HG03025 (cell line): Measurements from ENCODE around the gene MEGF6.
"Not testable (repeated sequence)": the region's sequence is repeated elsewhere in the genome, so short reads cannot be mapped to it uniquely, and the experiment has no call there.

ENCODE experiments used
- ATAC-seq: cut with Tn5 transposase; IDR thresholded peaks from one replicate; pipeline ENCODE4 v1.9.1; 2021; ENCODE audit warnings: mild to moderate bottlenecking, moderate library complexity; ENCODE audit not compliant: unreplicated experiment, low FRiP score

The MEGF6 gene

GRCh38 chr1:3597599-3597964 lies 13.7 kb downstream of the MEGF6 start:
- ATAC-seq, result no peak

- ATAC-seq, result no peak
Observed at GRCh38 chr1:3596663-3597598, 14.4 kb downstream of the MEGF6 start.

GRCh38 chr1:3595949-3596348 lies 15.4 kb downstream of the MEGF6 start:
- no peak for ATAC-seq

- no peak for ATAC-seq
Observed at GRCh38 chr1:3594706-3595377, 16.5 kb downstream of the MEGF6 start.

GRCh38 chr1:3593745-3594144 lies 17.6 kb downstream of the MEGF6 start:
- ATAC-seq, result no peak

GRCh38 chr1:3593334-3593733 lies 18.0 kb downstream of the MEGF6 start:
- ATAC-seq, result no peak

- no peak for ATAC-seq
Observed at GRCh38 chr1:3590951-3591865, 20.1 kb downstream of the MEGF6 start.

- ATAC-seq, result no peak
Observed at GRCh38 chr1:3590139-3590763, 21.1 kb downstream of the MEGF6 start.

GRCh38 chr1:3588395-3588794 lies 22.9 kb downstream of the MEGF6 start:
- ATAC-seq, result no peak

GRCh38 chr1:3586986-3587759 lies 24.1 kb downstream of the MEGF6 start:
- ATAC-seq, result no peak

- ATAC-seq, result no peak
Observed at GRCh38 chr1:3585940-3586568, 25.3 kb downstream of the MEGF6 start.

- not testable (repeated sequence) for ATAC-seq
Observed at GRCh38 chr1:3585353-3585868, 25.9 kb downstream of the MEGF6 start.

GRCh38 chr1:3584915-3585314 lies 26.4 kb downstream of the MEGF6 start:
- ATAC-seq, result no peak

- ATAC-seq, result not testable (repeated sequence)
Observed at GRCh38 chr1:3583751-3584150, 27.6 kb downstream of the MEGF6 start.

GRCh38 chr1:3581296-3582036 lies 29.8 kb downstream of the MEGF6 start:
- no peak for ATAC-seq

GRCh38 chr1:3580231-3580630 lies 31.1 kb downstream of the MEGF6 start:
- ATAC-seq, result no peak

- no peak for ATAC-seq
Observed at GRCh38 chr1:3579626-3580025, 31.7 kb downstream of the MEGF6 start.

GRCh38 chr1:3578906-3579305 lies 32.4 kb downstream of the MEGF6 start:
- no peak for ATAC-seq
